Measurements from ENCODE around the gene PCNX1.

GRCh38 chr14:71115306-71115705 is 208.0 kb downstream of the PCNX1 start:
- TF ChIP-seq EZH2 (IDR thresholded peaks at IDR 0.05; ENCODE audit: insufficient read depth, poor library complexity, severe bottlenecking) (no peak), EZH2phosphoT487 (IDR thresholded peaks at IDR 0.05; ENCODE audit: insufficient read depth, low read depth) (no peak)

All from GM23248 (cell line).